HG02938 (cell line): ENCODE results near the gene KMT2D.

Experiments used
- ATAC-seq: cut with Tn5 transposase; IDR thresholded peaks from one replicate; pipeline ENCODE4 v1.9.1; 2021; ENCODE audit warnings: mild to moderate bottlenecking, moderate library complexity; ENCODE audit not compliant: unreplicated experiment

Gene KMT2D

DNA sequence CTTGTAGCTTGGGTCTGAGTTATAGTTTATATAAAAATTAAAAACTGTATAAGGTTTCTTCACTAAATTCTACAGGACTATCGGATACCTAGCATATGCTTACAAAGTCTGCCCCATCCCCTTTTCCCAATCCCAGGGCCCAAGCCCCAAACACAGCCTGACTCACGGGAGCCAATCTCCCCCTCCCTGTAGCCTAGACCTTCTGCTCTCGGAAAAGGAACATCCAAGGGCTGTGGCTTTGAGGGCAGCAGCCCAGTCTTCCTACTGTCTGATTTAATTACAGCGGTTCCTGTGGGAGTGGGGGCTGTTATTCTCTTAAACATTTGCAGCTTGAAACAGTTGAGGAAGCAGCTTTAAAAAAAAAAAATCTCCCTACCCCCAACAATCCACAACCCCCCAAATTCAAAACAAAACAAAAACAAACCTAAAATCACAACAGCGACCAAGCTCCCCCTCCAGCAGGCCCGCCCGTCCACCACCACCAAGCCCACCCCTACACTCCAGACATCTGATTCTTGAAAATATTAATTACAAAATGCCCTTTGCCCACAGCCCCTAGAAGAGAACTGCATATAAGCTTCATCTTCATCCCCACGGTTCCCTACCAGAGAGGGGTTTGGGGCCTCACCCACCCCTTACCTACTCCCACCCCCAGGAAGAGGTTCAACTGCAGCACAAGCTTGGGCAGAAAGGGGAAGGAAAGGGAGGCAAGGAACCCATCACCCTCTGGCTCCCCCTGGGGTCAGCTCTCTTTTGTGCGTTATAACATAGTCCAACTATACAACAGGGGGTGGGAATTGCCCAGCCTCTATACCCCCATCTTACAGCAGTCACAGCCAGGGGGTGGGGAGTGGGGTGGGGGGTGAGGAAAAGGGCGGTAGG lies 40.9 kb downstream of the KMT2D start:
- ATAC-seq: no peak

- ATAC-seq: peak; percentile 23
Measured at GRCh38 chr12:49019120-49019430, 41.5 kb downstream of the KMT2D start.

GRCh38 chr12:49018261-49019119 lies 42.1 kb downstream of the KMT2D start, which contains the start of gene PRKAG1:
TSS of gene PRKAG1 (minus strand) at chr12:49018776. CDS start at chr12:49018740, 36 bp downstream.
- ATAC-seq: peak; percentile 83

- peak; percentile 6 for ATAC-seq
Measured at GRCh38 chr12:49017891-49018260, 42.7 kb downstream of the KMT2D start.

- no peak for ATAC-seq
Measured at GRCh38 chr12:49015196-49015595, 45.4 kb downstream of the KMT2D start.

GRCh38 chr12:49014547-49014946 lies 46.0 kb downstream of the KMT2D start:
- no peak for ATAC-seq

- no peak for ATAC-seq
Measured at GRCh38 chr12:49013428-49013827, 47.2 kb downstream of the KMT2D start.

DNA sequence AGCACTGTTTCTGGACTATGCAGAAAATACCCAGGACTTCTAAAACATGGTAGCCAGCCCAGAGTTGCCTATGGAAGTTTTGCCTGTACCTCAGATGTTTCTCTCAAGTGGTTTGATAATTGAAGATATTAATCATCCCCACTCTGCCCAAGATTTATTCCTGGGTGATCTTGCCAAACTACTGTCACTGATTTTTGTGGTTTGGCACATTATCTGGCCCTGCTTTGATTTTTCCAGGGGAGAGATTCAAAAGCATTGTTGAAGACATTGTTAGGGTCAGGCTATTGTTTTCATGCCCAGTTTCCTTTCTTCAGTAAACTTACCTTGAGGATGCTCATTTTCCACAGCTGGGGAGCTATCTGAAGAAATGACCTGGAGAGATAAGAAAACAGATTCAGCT lies 47.9 kb downstream of the KMT2D start:
- no peak for ATAC-seq
